Stimulated activated naive CD8-positive, alpha-beta T cell treated with anti-CD3 and anti-CD28 coated beads, Interleukin-15, Interleukin-2, amounts not matched to agents 100 ng/mL and 50 ng/mL, for 24 hours (primary cell): Measurements from ENCODE around the gene PLEKHG4B.

Experiments used
- H3K27ac Mint-ChIP-seq: one replicate; pipeline ENCODE4 v1.8.0; 2021; ENCODE audit warnings: mild to moderate bottlenecking, mixed read lengths
- H3K27me3 Mint-ChIP-seq: one replicate; pipeline ENCODE4 v1.8.0; 2021; ENCODE audit warnings: mixed read lengths
- H3K36me3 Mint-ChIP-seq: one replicate; pipeline ENCODE4 v1.8.0; 2021; ENCODE audit warnings: low read depth, mixed read lengths
- H3K4me1 Mint-ChIP-seq: one replicate; pipeline ENCODE4 v1.8.0; 2021; ENCODE audit warnings: low read depth, mixed read lengths
- H3K4me3 Mint-ChIP-seq: one replicate; pipeline ENCODE4 v1.8.0; 2021; ENCODE audit warnings: mild to moderate bottlenecking, mixed read lengths
- H3K9me3 Mint-ChIP-seq: one replicate; pipeline ENCODE4 v1.8.0; 2021; ENCODE audit warnings: mixed read lengths

Gene PLEKHG4B

DNA sequence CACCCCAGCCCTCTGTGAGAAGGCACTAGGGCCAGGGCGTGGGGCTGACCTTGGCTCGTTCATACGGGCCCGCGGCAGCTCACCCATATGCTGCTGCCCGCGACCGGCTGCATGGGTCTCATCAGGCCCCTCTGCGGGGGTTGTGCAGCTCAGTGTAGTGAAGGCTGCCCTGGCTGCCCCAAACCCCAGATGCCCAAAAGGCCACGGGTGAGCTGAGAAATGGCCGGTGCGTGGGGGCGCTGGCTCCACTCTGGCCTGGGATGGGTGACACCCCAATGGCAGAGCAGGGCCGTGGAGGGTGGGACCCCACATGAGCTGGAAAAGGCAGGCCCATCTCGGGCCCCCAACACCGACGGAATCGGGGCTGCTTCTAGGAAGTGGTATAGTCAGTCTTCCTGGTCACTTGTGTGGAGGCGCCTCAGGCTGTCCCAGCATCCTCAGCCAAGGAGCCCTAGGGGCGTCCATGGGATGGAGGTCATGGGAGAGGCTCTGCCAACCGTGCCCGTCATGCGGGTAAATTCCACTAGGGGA, 79.9 kb downstream of the PLEKHG4B start:
- Mint-ChIP-seq H3K27me3 (no peaks in the 10 kb centered on the region), H3K36me3 (no peaks in the 10 kb centered on the region), H3K27ac (no peak overlapping the region), H3K4me3 (no peak overlapping the region), H3K9me3 (no peaks in the 10 kb centered on the region), H3K4me1 (no peaks in the 10 kb centered on the region)

DNA sequence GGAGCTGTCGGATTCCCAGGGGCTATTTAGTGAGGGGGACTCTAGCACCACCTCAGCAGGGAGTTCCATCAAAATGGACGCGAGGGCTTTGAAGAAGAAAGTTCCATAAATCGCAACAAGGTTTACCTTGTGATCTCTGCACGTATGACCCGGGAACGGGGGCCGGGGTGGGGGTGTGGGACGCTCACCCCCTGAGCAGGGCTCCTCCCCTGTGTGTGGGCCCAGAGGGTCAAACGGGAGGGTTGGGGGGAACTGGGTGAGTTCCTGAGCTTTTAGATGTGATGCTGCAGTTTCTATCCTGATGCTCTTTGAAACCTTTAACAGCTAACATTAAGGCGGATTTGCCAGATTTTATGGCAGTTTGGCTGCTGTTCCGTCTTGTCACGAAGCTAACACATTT, 80.5 kb downstream of the PLEKHG4B start:
- Mint-ChIP-seq H3K4me3 (no peak overlapping the region), H3K9me3 (no peaks in the 10 kb centered on the region), H3K36me3 (no peaks in the 10 kb centered on the region), H3K27me3 (no peaks in the 10 kb centered on the region), H3K27ac (no peak overlapping the region), H3K4me1 (no peaks in the 10 kb centered on the region)

DNA sequence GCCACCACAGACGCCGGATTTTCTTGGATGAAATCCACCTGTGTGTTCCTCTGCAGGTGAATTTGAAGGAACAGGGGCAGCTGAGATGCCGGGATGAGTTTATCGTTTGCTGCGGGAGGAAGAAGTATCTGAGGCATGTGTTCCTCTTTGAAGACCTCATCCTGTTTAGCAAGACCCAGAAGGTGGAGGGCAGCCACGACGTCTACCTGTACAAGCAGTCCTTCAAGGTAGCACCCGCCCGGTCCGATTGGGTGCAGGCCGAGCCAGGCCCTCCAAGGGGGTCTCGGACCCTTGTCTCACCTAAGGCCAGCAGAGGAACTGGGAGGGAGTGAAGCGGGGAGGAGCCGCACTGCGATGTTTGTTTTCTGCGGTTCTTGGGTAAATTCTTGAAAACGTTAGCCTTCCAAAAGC, 80.9 kb downstream of the PLEKHG4B start:
- H3K27me3 Mint-ChIP-seq: no peaks in the 10 kb centered on the region
- H3K9me3 Mint-ChIP-seq: no peaks in the 10 kb centered on the region
- H3K36me3 Mint-ChIP-seq: no peaks in the 10 kb centered on the region
- no peak overlapping the region for H3K4me3 Mint-ChIP-seq
- no peaks in the 10 kb centered on the region for H3K4me1 Mint-ChIP-seq
- no peak overlapping the region for H3K27ac Mint-ChIP-seq

DNA sequence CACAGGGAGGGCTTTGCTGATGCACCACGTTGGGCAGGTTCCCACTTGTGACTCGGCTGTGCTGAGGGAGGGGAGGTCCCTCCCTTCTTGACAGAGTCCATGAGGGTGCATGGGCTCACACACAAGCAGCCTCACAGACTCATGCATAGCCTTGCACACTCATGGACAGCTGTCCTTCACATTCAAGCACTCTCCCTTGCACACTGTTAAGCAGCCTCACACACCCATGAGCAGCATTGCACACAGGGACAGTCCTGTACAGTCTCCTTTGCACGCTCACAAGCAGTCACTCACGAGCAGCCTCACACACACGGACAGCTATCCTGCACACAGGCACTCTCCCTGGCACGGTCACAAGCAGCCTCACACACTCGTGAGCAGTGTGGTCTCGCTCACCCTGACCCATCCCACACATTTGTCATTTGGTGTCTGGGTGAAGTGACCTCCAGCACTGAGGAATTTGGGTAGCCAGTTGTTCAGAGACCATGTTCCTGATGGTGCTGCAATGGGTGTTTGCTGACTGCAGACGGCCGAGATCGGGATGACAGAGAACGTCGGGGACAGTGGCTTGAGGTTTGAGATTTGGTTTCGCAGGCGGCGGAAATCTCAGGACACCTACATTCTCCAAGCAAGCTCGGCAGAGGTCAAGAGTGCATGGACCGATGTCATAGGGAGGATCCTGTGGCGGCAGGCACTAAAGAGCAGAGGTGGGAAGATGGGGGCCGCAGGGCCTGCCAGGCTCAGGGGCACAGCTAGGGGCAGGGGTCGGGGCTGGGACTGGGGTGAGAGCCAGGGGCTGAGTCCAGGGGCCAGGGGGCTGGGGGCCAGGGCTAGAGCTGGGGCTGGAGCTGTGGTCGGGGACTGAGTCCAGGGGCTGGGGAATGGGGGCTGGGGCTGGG, 81.7 kb downstream of the PLEKHG4B start:
- Mint-ChIP-seq H3K27me3 (no peaks in the 10 kb centered on the region), H3K36me3 (no peaks in the 10 kb centered on the region), H3K4me3 (no peak overlapping the region), H3K4me1 (no peaks in the 10 kb centered on the region), H3K9me3 (no peaks in the 10 kb centered on the region), H3K27ac (no peak overlapping the region)

DNA sequence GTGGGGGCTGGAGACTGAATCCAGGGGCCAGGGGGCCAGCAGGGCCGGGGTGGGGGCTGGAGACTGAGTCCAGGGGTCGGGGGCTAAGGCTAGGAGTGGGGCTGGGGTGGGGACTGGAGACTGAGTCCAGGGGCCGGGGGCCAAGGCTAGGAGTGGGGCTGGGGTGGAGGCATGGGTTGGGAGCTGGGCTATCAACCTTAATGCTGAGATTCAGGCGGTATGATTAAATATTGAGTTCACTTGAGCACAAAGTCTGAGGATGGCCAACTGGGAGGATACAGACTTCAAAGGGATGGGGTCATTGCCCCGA, 82.3 kb downstream of the PLEKHG4B start:
- H3K36me3 Mint-ChIP-seq: no peaks in the 10 kb centered on the region
- no peak overlapping the region for H3K27ac Mint-ChIP-seq

DNA sequence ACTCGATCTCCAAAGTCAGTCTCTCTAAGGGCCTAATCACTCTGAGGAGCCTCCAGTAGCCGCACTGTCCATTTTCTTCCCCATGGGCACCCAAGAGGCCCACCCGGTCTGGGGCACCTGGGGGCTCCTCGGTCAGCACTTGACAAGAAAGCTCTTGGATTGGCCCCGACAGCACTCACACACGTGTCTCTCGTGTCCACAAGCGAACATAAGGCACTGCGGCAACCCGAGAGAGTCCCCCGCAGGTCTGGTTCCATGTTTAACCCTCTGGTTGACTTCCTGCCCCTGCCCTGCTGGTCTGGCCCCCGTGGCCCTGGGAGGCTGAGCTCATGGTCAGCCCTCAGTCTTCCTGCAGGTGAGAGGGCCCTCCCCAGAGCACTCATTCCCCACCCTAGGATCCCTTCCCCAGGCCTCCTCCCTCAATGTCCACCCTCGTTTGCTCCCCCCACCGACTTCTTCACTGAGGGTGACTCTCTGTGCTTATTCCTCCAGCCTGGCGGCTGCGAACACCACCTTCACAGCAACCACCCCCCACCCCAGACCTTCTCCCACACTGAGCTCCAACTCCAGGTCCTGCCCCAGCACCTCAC, 83.0 kb downstream of the PLEKHG4B start:
- no peaks in the 10 kb centered on the region for H3K36me3 Mint-ChIP-seq
- H3K27ac Mint-ChIP-seq: no peak overlapping the region
- no peaks in the 10 kb centered on the region for H3K9me3 Mint-ChIP-seq
- no peaks in the 10 kb centered on the region for H3K4me1 Mint-ChIP-seq
- H3K27me3 Mint-ChIP-seq: no peaks in the 10 kb centered on the region
- no peak overlapping the region for H3K4me3 Mint-ChIP-seq

More for the DNA sequence above, 82.3 kb downstream of the PLEKHG4B start:
- no peaks in the 10 kb centered on the region for H3K9me3 Mint-ChIP-seq
- H3K27me3 Mint-ChIP-seq: no peaks in the 10 kb centered on the region
- no peak overlapping the region for H3K4me3 Mint-ChIP-seq
- H3K4me1 Mint-ChIP-seq: no peaks in the 10 kb centered on the region

DNA sequence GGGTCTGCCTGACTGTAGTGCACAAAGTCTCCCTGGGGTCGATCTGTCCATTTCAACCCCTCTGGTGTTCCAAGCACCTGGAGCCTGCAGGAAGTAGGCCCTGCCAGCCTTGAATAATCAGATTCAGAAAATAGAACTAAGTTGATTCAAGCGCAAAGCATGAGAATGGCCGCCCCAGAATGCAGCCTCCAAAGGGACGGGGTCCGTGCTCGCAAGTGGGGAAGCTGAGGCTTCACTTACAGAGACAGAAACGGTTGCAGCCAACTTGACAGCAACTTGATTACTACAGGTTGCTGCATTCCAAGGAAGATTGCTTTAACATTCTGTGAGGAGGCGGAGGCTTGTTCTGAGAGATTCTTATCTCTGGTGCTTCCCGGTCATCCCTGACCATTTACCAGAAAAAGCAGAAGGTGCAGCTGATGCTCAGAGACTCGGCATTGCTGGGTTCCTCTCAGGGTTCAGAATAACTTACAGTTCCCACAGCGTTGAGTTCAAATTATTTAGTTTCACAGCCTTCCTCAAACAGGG, 84.4 kb downstream of the PLEKHG4B start:
- no peak overlapping the region for H3K27ac Mint-ChIP-seq
- no peaks in the 10 kb centered on the region for H3K27me3 Mint-ChIP-seq
- no peak overlapping the region for H3K4me3 Mint-ChIP-seq

DNA sequence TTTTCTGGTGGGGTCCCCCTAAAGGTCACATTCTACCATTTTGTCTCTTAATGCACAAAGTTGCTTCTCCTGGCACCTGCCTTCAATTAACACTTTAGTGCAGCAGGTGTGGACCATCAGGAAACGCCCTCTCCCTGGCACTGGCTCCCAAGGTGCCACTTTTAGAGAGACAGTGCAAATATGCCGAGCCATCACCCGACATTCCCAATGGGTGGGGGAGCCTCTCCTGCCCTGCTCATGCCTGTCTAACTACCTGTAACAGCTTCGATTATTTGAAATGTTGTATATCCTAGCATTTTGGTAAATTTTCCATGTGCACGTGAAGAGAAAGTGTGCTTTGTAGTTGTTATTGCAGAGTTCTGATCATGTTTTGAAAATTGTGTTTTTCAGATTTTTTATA, 86.1 kb downstream of the PLEKHG4B start:
- Mint-ChIP-seq H3K36me3 (no peaks in the 10 kb centered on the region), H3K9me3 (no peaks in the 10 kb centered on the region), H3K4me1 (no peaks in the 10 kb centered on the region), H3K4me3 (no peak overlapping the region), H3K27me3 (no peaks in the 10 kb centered on the region), H3K27ac (no peak overlapping the region)

More for the DNA sequence above, 84.4 kb downstream of the PLEKHG4B start:
- no peaks in the 10 kb centered on the region for H3K36me3 Mint-ChIP-seq
- H3K9me3 Mint-ChIP-seq: no peaks in the 10 kb centered on the region
- H3K4me1 Mint-ChIP-seq: no peaks in the 10 kb centered on the region

DNA sequence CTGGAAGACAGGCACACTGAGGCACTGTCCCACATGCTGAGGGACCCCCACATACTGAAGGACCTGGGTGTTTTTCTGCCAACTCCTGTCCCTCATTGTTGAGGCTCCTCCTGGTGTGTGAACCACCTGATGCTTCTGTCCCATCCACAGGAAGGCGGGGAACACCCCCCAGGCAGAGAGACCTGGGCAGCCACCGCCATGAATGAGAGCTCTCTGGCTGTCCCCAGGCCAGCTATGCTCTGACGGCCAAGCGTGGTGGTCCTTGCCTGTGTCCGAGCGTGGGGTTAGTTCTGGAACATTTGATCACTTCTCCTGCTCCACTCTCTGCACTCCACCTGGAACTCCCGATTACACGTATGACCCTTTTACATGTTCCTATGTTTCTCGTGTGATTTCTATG, 87.4 kb downstream of the PLEKHG4B start:
- Mint-ChIP-seq H3K27ac (no peak overlapping the region), H3K36me3 (no peaks in the 10 kb centered on the region), H3K4me3 (no peak overlapping the region), H3K27me3 (no peaks in the 10 kb centered on the region), H3K9me3 (no peaks in the 10 kb centered on the region), H3K4me1 (no peaks in the 10 kb centered on the region)

DNA sequence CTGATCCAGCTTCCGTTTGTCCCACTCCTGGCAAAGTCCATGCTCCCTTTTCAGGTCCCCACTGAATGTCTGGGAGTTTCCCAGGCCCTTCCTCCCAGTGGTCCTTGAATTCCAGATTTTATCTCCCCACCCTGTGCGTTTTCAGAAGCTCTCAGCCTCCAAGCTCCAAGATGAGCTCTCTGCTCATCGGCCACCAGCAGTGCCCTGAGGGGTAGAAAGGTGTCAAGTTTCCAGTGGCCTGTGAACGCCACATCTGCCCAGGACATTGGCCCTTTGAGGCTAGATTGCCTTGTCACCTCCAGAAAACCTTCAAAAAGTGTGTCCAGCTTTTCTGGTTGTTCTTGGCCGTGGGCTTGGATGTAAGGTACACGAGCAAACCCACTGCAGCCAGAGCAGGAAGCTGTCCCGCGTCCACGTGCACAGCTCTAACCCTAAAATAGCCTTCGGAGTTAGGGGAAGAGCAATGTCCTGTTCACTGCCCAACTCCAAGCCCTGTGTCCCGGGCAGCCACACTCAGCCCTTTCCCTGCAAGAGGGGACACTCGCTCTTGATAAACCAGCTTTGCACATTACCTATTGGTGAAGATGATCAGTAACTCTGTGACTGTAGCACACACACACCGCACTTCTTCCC, 88.4 kb downstream of the PLEKHG4B start:
- Mint-ChIP-seq H3K27me3 (no peaks in the 10 kb centered on the region), H3K9me3 (no peaks in the 10 kb centered on the region), H3K4me1 (no peaks in the 10 kb centered on the region), H3K36me3 (no peaks in the 10 kb centered on the region), H3K4me3 (no peak overlapping the region), H3K27ac (no peak overlapping the region)

DNA sequence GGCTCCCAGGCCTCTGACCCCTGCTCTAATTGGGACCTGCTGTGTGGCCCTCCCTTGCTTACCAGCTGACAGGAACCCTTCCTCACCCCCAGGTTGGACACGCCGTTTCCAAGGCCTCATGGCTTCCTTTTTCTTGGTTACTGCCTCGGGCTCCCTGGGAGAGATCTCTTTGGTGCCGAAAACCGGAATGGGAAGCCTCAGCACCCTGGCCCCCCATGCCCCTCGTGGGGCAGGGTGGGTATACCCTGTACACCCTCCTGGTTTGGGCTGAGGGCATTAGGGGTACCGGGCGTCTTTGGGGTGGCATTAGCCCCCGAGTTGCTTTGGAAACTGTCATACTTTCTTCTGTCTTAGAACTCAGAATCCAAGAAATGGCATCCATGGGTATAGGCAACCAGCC, 89.2 kb downstream of the PLEKHG4B start:
- Mint-ChIP-seq H3K9me3 (no peaks in the 10 kb centered on the region), H3K27me3 (no peaks in the 10 kb centered on the region), H3K27ac (no peak overlapping the region), H3K4me1 (no peaks in the 10 kb centered on the region), H3K36me3 (no peaks in the 10 kb centered on the region), H3K4me3 (no peak overlapping the region)

DNA sequence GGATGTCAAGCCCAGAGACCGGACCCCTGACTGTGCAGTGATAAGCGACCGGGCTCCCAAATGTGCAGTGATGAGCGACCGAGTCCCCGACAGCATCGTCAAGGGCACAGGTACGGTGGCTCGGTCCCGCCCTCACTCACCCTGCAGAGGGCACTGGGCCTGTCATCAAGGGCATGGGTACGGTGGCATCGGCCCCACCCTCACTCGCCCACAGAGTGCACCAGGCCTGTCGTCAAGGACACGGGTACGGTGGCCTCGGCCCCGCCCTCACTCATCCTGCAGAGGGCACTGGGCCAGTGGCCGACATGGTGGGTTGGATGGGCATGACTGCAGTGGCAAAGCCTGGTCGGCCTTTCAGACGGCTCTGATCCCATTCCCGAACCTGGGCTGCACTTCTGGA, 89.6 kb downstream of the PLEKHG4B start:
- no peaks in the 10 kb centered on the region for H3K9me3 Mint-ChIP-seq
- no peak overlapping the region for H3K27ac Mint-ChIP-seq
- H3K4me3 Mint-ChIP-seq: no peak overlapping the region
- no peaks in the 10 kb centered on the region for H3K36me3 Mint-ChIP-seq
- H3K27me3 Mint-ChIP-seq: no peaks in the 10 kb centered on the region
- no peaks in the 10 kb centered on the region for H3K4me1 Mint-ChIP-seq

DNA sequence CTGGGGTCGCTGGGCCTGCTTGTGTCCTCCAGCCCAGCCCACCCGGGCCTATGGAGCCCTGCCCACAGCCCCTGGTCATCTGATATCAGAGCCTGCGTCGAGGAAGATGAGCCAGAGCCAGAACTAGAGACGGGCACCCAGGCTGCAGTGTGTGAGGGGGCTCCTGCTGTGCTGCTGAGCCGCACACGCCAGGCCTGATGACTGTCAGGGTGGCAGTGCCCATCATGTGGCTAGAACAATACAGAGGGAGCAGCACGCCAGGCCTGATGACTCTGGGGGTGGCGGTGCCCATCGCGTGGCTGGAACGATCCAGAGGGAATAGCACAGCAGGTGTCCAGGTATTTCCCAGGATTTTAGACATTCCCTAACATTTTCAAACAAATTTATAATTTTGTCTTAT, 90.2 kb downstream of the PLEKHG4B start:
- Mint-ChIP-seq H3K27me3 (no peaks in the 10 kb centered on the region), H3K27ac (no peak overlapping the region), H3K4me3 (no peak overlapping the region), H3K4me1 (no peaks in the 10 kb centered on the region), H3K36me3 (no peaks in the 10 kb centered on the region), H3K9me3 (no peaks in the 10 kb centered on the region)

DNA sequence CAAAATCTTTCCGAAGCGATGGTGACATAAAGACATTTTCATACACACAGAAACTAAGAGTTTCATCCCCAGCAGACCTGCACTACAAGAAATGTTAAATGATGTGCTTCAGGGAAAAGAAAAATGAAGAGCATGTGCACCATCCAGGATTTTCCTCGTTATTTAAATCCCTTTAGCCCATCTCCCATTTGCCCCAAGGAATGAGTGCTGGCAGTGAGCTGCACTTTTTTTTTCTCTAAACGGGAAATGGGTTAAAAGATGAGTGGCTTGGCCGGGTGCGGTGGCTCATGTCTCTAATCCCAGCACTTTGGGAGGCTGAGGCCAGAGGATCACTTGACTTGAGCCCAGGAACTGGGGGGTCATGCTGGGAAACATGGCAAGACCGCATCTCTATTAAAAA, 92.5 kb downstream of the PLEKHG4B start:
- Mint-ChIP-seq H3K4me1 (peaks cover 8% of the 10 kb centered on the region), H3K27ac (no peak overlapping the region), H3K27me3 (peaks cover 3% of the 10 kb centered on the region), H3K36me3 (no peaks in the 10 kb centered on the region), H3K9me3 (no peaks in the 10 kb centered on the region), H3K4me3 (no peak overlapping the region)
